Heart right ventricle (tissue), 16 donors: ENCODE results near the gene ZBTB48. TPM values are rescaled to one million over a fixed set of nuclear protein-coding genes. Genes with fewer than 3 reads are reported as not detected.

Experiments
- ATAC-seq, 8 donors: fragments of 200-7000 bp; cut with Tn5 transposase; one replicate each; pipeline ENCODE4 v1.9.1; 2020; ENCODE audit warnings: mild to moderate bottlenecking in 8 of 8, moderate library complexity in 8 of 8, moderate number of reproducible peaks in 1 of 8
- DNase-seq, 2 donors: peaks; one replicate each; pipeline ENCODE4 v3.0.0-alpha.2; 2020
- H3K27ac ChIP-seq, 10 donors: fragments of 200-600 bp; sonication (generic) in 2 of 10; one replicate each; pipeline versions ENCODE4 v1.5.0 to v1.8.0; 2020 to 2022; ENCODE audit warnings: mild to moderate bottlenecking in 3 of 10
- H3K27me3 ChIP-seq, 7 donors: fragments of 200-600 bp; one replicate each; pipeline ENCODE4 v1.8.0; 2021 to 2022; ENCODE audit warnings: mild to moderate bottlenecking in 2 of 7
- H3K36me3 ChIP-seq, 9 donors: fragments of 200-600 bp; sonication (generic) in 1 of 9; one replicate each; pipeline versions ENCODE4 v1.5.0 to v1.8.0; 2020 to 2022; ENCODE audit warnings: mild to moderate bottlenecking in 2 of 9
- H3K4me1 ChIP-seq, 9 donors: fragments of 200-600 bp; sonication (generic) in 1 of 9; one replicate each; pipeline versions ENCODE4 v1.5.0 to v1.8.0; 2020 to 2022; ENCODE audit warnings: mild to moderate bottlenecking in 4 of 9
- H3K4me3 ChIP-seq, 10 donors: fragments of 200-600 bp; sonication (generic) in 2 of 10; one replicate each; pipeline versions ENCODE4 v1.5.0 to v1.8.0; 2020 to 2022; ENCODE audit warnings: mild to moderate bottlenecking in 7 of 10, moderate library complexity in 2 of 10
- H3K9me3 ChIP-seq, 11 donors: fragments of 200-600 bp in 10 of 11; sonication (generic) in 2 of 11; one replicate each; pipeline versions ENCODE4 v1.5.0 to v1.8.0; 2013 to 2022; ENCODE audit warnings: mild to moderate bottlenecking in 2 of 11, control low read depth in 1 of 11, moderate library complexity in 1 of 11
- WGBS, 2 donors: extraction: QIAGEN DNeasy Blood & Tissue Kit; methylation state at CpG; one replicate each; pipeline ENCODE4 v1.1.7; 2013; ENCODE audit warnings: inconsistent platforms in 1 of 2; 5-methylcytosine and 5-hydroxymethylcytosine counted together
- intact Hi-C, 10 donors: fragments of 100-400 bp; cut with DNase I; formaldehyde crosslinking; loops; one replicate each; pipeline versions ENCODE4 v1.11.1 to v1.14.2; 2022
- long read RNA-seq, 3 donors: library from polyadenylated mRNA; unstranded; transcript quantifications; one replicate each; pipeline ENCODE4 v2.0.0, GENCODE V29; 2020 to 2021
- polyA plus RNA-seq, 2 donors: library from polyadenylated mRNA; stranded (reverse); fragments of 200-250 nt; gene quantifications; one replicate each; pipeline ENCODE4 v1.2.3, GENCODE V29; 2013
- total RNA-seq, 10 donors: library from RNA; stranded (reverse); fragmentation: NEBNext Ultra II Directional in 3 of 10; extraction: Animal tissue kit (Norgen Biotek cat#: 25700) in 3 of 10; gene quantifications; one replicate each; pipeline versions ENCODE4 v1.2.1 to v1.2.4, GENCODE V29; 2021 to 2023
- TF ChIP-seq, protein P1 (sequence below), 9 donors: fragments of 200-600 bp; sonication (generic) in 2 of 9; IDR thresholded peaks; one replicate each; pipeline versions ENCODE4 v1.5.0 to v1.8.0; 2021 to 2022; ENCODE audit warnings: antibody characterized with exemption in 9 of 9, mild to moderate bottlenecking in 5 of 9, moderate library complexity in 1 of 9
- donor health status: Arrhythmogenic right ventricular cardiomyopathy.
- donor health status: ischemic (EF 13 %, LVEDD 7.1; RV severe dilation, severe dysfunction).
- donor health status: healthy with polysubstance abuse.
- donor health status: DM: no; HTN: yes; CAD: no.
- donor health status: DM: no; HTN: no; CAD: no.
- donor health status: ischemic (EF 25% LVEDD 6.9; RV normal size, moderate dysfunction).
- donor health status: ischemic (EF 25% LVEDD 5.7; RV mildly dilated, moderate dysfunction).
- donor health status: healthy.
- donor health status: DM: yes; HTN: yes; CAD: no.
- donor health status: Ischemic cardiomyopathy.
- donor health status: ischemic (EF 35%, LVEDD 5.7; RV mildly dilated, moderate dysfunction).
- donor health status: nonischemic (EF 11% LVEDD 7.7; RV severe dilation, severe dysfunction).
- donor health status: DM: yes; HTN: yes; CAD: no.
- donor health status: PGD.
- donor health status: ischemic (EF 29% LVEDD 5.4; RV normal size, mild dysfunction).
- donor health status: nonischemic (EF 23%, LVEDD 6.1; RV moderate dilation, normal function).

The ZBTB48 gene
- total RNA-seq (10 to 100 TPM in 6 of 10 donors, 1 to 10 TPM in 4; 7.3 to 16.6 (median 11.0) TPM), polyA plus RNA-seq (10 to 100 TPM; 18.3 to 41.5 TPM)
- long read RNA-seq, donor 1, partial matches to known transcripts = 4 of 20 reads
- long read RNA-seq, donor 1, other reads (novel, unspliced or antisense) = 11 of 20 reads
- long read RNA-seq, donor 2, partial matches to known transcripts = 5 of 24 reads
- long read RNA-seq, donor 2, other reads (novel, unspliced or antisense) = 16 of 24 reads
- long read RNA-seq, donor 3, partial matches to known transcripts = 2 of 31 reads
- long read RNA-seq, donor 3, other reads (novel, unspliced or antisense) = 24 of 31 reads

DNA sequence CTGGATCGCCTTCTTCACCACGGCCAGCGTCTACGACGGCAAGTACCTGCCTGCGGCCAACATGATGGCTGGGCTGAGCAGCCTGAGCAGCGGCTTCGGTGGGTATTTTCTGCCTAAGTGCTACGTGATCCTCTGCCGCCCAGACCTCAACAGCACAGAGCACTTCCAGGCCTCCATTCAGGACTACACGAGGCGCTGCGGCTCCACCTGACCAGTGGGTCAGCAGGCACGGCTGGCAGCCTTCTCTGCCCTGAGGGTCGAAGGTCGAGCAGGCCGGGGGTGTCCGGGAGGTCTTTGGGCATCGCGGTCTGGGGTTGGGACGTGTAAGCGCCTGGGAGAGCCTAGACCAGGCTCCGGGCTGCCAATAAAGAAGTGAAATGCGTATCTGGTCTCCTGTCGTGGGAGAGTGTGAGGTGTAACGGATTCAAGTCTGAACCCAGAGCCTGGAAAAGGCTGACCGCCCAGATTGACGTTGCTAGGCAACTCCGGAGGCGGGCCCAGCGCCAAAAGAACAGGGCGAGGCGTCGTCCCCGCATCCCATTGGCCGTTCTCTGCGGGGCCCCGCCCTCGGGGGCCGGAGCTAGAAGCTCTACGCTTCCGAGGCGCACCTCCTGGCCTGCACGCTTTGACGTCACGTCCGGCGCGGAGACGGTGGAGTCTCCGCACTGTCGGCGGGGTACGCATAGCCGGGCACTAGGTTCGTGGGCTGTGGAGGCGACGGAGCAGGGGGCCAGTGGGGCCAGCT, at the start of gene ZBTB48:
ZBTB48 (plus strand) TSS at position 621 of the 745 bp plus-strand sequence. CDS start 616 bp downstream, outside the sequence.
- DNase-seq (peak; percentile 99 to 100), ATAC-seq (peak; percentile 95 to 99 (median 98))
- TF ChIP-seq, protein P1, sequence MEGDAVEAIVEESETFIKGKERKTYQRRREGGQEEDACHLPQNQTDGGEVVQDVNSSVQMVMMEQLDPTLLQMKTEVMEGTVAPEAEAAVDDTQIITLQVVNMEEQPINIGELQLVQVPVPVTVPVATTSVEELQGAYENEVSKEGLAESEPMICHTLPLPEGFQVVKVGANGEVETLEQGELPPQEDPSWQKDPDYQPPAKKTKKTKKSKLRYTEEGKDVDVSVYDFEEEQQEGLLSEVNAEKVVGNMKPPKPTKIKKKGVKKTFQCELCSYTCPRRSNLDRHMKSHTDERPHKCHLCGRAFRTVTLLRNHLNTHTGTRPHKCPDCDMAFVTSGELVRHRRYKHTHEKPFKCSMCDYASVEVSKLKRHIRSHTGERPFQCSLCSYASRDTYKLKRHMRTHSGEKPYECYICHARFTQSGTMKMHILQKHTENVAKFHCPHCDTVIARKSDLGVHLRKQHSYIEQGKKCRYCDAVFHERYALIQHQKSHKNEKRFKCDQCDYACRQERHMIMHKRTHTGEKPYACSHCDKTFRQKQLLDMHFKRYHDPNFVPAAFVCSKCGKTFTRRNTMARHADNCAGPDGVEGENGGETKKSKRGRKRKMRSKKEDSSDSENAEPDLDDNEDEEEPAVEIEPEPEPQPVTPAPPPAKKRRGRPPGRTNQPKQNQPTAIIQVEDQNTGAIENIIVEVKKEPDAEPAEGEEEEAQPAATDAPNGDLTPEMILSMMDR (IDR thresholded peaks at IDR 0.05) = no peak
- WGBS, 2 donors = 12 to 13% methylated on average over 58 of the region's 58 CpGs
- intact Hi-C loops = loop anchor here in 3 of 10 donors (1.0 to 2.0 kb wide), 3 partner anchors 21 to 25 kb away; partner anchors contain the start of genes NOL9 (in 3 of the 3) and TAS1R1 (in 1 of the 3)
- Histone ChIP-seq H3K36me3 (peaks cover 0 to 14% (median 0%) of the 10 kb centered on the region in 9 donors), H3K4me1 (peaks cover 18 to 50% (median 40%) of the 10 kb centered on the region in 9 donors), H3K4me3 (peak within 1 kb of the TSS; percentile 78 to 98 (median 89)), H3K27ac (peak within 1 kb of the TSS; percentile 68 to 97 (median 94)), H3K27me3 (no peaks in the 10 kb centered on the region), H3K9me3 (no peaks in the 10 kb centered on the region)

DNA sequence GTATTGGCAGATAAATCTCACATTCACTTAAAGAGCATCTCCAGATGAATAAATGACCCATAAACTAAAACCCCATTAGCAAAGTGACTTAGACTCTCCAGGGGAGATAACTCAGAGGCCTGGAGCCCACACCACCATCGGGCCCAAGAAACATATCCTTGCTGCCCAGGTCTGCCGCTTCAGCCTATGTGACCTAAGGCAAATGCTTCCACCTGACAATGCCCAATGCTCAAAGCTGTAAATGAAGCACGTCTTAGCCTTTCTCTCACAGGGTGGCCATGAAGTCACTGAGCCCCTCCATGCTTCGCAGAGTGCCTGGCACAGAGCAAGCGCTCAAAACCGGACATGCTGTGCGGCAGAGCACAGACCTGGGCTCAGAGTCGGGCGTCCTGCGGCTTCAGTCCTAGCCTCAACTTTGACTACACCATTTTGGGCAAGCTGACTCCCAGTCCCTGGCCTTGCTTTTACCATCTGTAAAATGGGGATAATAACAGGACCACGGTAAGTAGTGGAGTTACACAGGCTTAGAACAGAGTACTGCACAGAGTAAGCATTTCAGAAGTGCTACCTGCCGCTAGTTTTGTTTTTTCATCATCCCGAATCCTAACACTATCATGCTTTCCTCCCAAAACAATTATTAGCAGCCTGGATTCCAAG, 49.2 kb upstream of the ZBTB48 start:
- no peak for ATAC-seq
- TF ChIP-seq, protein P1 (IDR thresholded peaks at IDR 0.05) = no peak
- DNase-seq = no peak
- peaks cover 0 to 100% (median 49%) of the 10 kb centered on the region in 9 donors for H3K36me3 ChIP-seq
- no peaks in the 10 kb centered on the region for H3K27me3 ChIP-seq
- 97 to 98% methylated on average over 13 of the region's 13 CpGs for WGBS, 2 donors
- intact Hi-C loops = loop anchor here in 2 of 10 donors (5.0 to 10.0 kb wide), 2 partner anchors 46 to 852 kb away; no protein-coding TSS in a partner anchor
- no peak overlapping the region for H3K4me3 ChIP-seq
- H3K4me1 ChIP-seq = peaks cover 0 to 9% (median 3%) of the 10 kb centered on the region in 9 donors
- no peaks in the 10 kb centered on the region for H3K9me3 ChIP-seq
- no peak overlapping the region for H3K27ac ChIP-seq

- 83 to 86% methylated on average over 5 of the region's 5 CpGs for WGBS, 2 donors
- no peak for DNase-seq
- intact Hi-C loops = loop anchor here in 2 of 10 donors (5.0 to 10.0 kb wide), 2 partner anchors 47 to 850 kb away; no protein-coding TSS in a partner anchor
- Histone ChIP-seq H3K27ac (no peak overlapping the region), H3K4me3 (no peak overlapping the region), H3K9me3 (no peaks in the 10 kb centered on the region), H3K27me3 (no peaks in the 10 kb centered on the region), H3K36me3 (peaks cover 0 to 96% (median 37%) of the 10 kb centered on the region in 9 donors), H3K4me1 (peaks cover 0 to 9% (median 3%) of the 10 kb centered on the region in 9 donors)
- TF ChIP-seq, protein P1 (IDR thresholded peaks at IDR 0.05) = no peak
- no peak for ATAC-seq
Observed at GRCh38 chr1:6531996-6532395, 47.8 kb upstream of the ZBTB48 start.
